NT2/D1 (cell line): ENCODE results near the gene GRIA4.

Source experiments
- SUZ12 ChIP-seq: IDR thresholded peaks from 2 replicates; pipeline ENCODE4 v1.6.1; 2011; ENCODE audit not compliant: insufficient read length, insufficient read depth; ENCODE audit errors: extremely low read depth
- ZNF274 ChIP-seq: IDR thresholded peaks from 2 replicates; pipeline ENCODE4 v1.6.1; 2011; ENCODE audit warnings: mild to moderate bottlenecking, low read depth, low read length

- no peak for TF ChIP-seq ZNF274
- TF ChIP-seq SUZ12: no peak
These were observed 323.8 kb downstream of the GRIA4 start for GRCh38 chr11:105933695-105934094.
